ENCODE results near the gene MEF2B. TPM values are rescaled to one million over a fixed set of nuclear protein-coding genes. Genes with fewer than 3 reads are reported as not detected.

MEF2B gene
- total RNA-seq, 1 donor from 2014 or later, result 0.97 TPM

GRCh38 chr19:19145281-19145680, 24.8 kb downstream of the MEF2B start:
- H3K36me3 Mint-ChIP-seq (ENCODE audit: low read depth, unreplicated experiment), result no peaks in the 10 kb centered on the region
- no peaks in the 10 kb centered on the region for H3K9me3 Mint-ChIP-seq (ENCODE audit: unreplicated experiment)
- H3K27ac Mint-ChIP-seq (ENCODE audit: unreplicated experiment), result no peak overlapping the region
- TF ChIP-seq, protein P1, sequence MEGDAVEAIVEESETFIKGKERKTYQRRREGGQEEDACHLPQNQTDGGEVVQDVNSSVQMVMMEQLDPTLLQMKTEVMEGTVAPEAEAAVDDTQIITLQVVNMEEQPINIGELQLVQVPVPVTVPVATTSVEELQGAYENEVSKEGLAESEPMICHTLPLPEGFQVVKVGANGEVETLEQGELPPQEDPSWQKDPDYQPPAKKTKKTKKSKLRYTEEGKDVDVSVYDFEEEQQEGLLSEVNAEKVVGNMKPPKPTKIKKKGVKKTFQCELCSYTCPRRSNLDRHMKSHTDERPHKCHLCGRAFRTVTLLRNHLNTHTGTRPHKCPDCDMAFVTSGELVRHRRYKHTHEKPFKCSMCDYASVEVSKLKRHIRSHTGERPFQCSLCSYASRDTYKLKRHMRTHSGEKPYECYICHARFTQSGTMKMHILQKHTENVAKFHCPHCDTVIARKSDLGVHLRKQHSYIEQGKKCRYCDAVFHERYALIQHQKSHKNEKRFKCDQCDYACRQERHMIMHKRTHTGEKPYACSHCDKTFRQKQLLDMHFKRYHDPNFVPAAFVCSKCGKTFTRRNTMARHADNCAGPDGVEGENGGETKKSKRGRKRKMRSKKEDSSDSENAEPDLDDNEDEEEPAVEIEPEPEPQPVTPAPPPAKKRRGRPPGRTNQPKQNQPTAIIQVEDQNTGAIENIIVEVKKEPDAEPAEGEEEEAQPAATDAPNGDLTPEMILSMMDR (IDR thresholded peaks at IDR 0.05; ENCODE audit: unreplicated experiment), result no peak
- DNase-seq (ENCODE audit: low spot score), result no peak
- H3K4me3 Mint-ChIP-seq (ENCODE audit: unreplicated experiment), result no peak overlapping the region
- H3K27me3 Mint-ChIP-seq (ENCODE audit: unreplicated experiment), result peaks cover 4% of the 10 kb centered on the region
- H3K4me1 Mint-ChIP-seq (ENCODE audit: unreplicated experiment), result no peaks in the 10 kb centered on the region

GRCh38 chr19:19142347-19142746, 27.7 kb downstream of the MEF2B start:
- Mint-ChIP-seq H3K4me1 (ENCODE audit: unreplicated experiment) (peaks cover 4% of the 10 kb centered on the region), H3K27me3 (ENCODE audit: unreplicated experiment) (peaks cover 4% of the 10 kb centered on the region), H3K9me3 (ENCODE audit: unreplicated experiment) (no peaks in the 10 kb centered on the region), H3K36me3 (ENCODE audit: low read depth, unreplicated experiment) (no peaks in the 10 kb centered on the region), H3K27ac (ENCODE audit: unreplicated experiment) (no peak overlapping the region), H3K4me3 (ENCODE audit: unreplicated experiment) (no peak overlapping the region)
- no peak for DNase-seq (ENCODE audit: low spot score)
- TF ChIP-seq, protein P1 (IDR thresholded peaks at IDR 0.05; ENCODE audit: unreplicated experiment), result no peak

DNA sequence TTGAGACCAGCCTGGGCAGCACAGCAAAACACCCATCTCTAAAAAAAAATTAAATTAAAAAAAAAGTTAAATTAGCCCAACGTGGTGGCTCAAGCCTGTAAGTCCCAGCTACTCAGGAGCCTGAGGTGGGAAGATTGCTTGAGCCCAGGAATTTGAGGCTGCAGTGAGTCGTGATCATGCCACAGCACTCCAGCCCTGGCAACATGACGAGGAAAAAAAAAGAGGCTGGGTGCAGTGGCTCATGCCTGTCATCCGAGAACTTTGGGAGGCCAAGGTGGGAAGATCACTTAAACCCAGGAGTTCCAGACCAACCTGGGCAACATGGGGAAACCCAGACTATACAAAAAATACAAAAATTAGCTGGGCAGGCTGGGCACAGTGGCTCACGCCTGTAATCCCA, 29.6 kb downstream of the MEF2B start:
- Mint-ChIP-seq H3K4me1 (ENCODE audit: unreplicated experiment) (peaks cover 5% of the 10 kb centered on the region), H3K4me3 (ENCODE audit: unreplicated experiment) (no peak overlapping the region), H3K36me3 (ENCODE audit: low read depth, unreplicated experiment) (no peaks in the 10 kb centered on the region), H3K9me3 (ENCODE audit: unreplicated experiment) (no peaks in the 10 kb centered on the region), H3K27me3 (ENCODE audit: unreplicated experiment) (peaks cover 4% of the 10 kb centered on the region), H3K27ac (ENCODE audit: unreplicated experiment) (no peak overlapping the region)
- TF ChIP-seq, protein P1 (IDR thresholded peaks at IDR 0.05; ENCODE audit: unreplicated experiment), result no peak
- DNase-seq (ENCODE audit: low spot score), result no peak

DNA sequence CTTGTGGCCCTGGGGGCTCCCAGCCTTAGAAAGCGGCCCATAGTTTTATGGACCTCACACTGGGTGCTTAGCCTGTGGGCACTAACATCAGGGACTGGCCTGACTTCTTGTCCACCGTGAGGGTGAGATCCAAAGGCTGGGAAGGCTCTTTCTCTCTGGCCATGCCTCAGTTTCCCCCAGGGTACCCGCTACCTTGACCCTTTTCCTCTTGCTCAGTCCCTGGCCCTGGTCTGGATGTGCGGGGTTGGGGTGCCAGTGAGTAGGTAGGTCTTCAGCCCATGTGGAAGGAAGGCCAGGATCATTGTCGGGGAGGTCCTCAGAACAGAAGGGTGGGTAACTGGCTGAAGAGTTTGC, 30.2 kb downstream of the MEF2B start:
- H3K27me3 Mint-ChIP-seq (ENCODE audit: unreplicated experiment), result peaks cover 6% of the 10 kb centered on the region
- H3K4me3 Mint-ChIP-seq (ENCODE audit: unreplicated experiment), result no peak overlapping the region
- no peaks in the 10 kb centered on the region for H3K9me3 Mint-ChIP-seq (ENCODE audit: unreplicated experiment)
- H3K27ac Mint-ChIP-seq (ENCODE audit: unreplicated experiment), result no peak overlapping the region
- DNase-seq (ENCODE audit: low spot score), result no peak
- peaks cover 5% of the 10 kb centered on the region for H3K4me1 Mint-ChIP-seq (ENCODE audit: unreplicated experiment)
- no peaks in the 10 kb centered on the region for H3K36me3 Mint-ChIP-seq (ENCODE audit: low read depth, unreplicated experiment)
- TF ChIP-seq, protein P1 (IDR thresholded peaks at IDR 0.05; ENCODE audit: unreplicated experiment), result no peak

GRCh38 chr19:19138109-19138981, 31.7 kb downstream of the MEF2B start, which contains the start of gene TMEM161A:
TMEM161A (minus strand) TSS chr19:19138478; CDS start chr19:19138428, 50 bp downstream.
- TF ChIP-seq, protein P1 (IDR thresholded peaks at IDR 0.05; ENCODE audit: unreplicated experiment), result no peak
- peak within 1 kb of the TSS; percentile 74 for H3K27ac Mint-ChIP-seq (ENCODE audit: unreplicated experiment)
- no peaks in the 10 kb centered on the region for H3K9me3 Mint-ChIP-seq (ENCODE audit: unreplicated experiment)
- H3K4me3 Mint-ChIP-seq (ENCODE audit: unreplicated experiment), result peak within 1 kb of the TSS; percentile 96
- peak; percentile 93 for DNase-seq (ENCODE audit: low spot score)
- H3K36me3 Mint-ChIP-seq (ENCODE audit: low read depth, unreplicated experiment), result no peaks in the 10 kb centered on the region
- H3K27me3 Mint-ChIP-seq (ENCODE audit: unreplicated experiment), result peaks cover 8% of the 10 kb centered on the region
- peaks cover 5% of the 10 kb centered on the region for H3K4me1 Mint-ChIP-seq (ENCODE audit: unreplicated experiment)
